Measurements from ENCODE around the gene ABCC9.
"Not testable (repeated sequence)": the region's sequence is repeated elsewhere in the genome, so short reads cannot be mapped to it uniquely, and the experiment has no call there.

ABCC9 gene

DNA sequence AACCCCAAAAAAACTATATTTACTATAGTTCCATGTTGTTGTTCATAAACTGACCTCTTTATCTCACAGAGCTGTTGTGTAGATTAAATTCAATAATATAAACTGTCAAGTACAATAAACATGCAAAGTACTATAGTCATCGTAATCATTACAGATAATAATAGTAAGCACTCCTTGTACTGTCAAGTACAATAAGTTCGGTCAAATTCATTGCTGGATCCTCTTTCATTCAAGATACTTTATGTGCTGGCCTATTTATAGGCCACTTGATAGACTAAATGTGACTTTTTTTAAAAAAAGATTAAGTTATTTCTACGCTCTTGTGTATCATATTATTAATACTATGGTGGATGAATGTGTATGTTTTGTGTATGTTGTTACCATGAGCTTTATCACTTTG lies 127.5 kb downstream of the ABCC9 start:
- DNase-seq = no peak

DNA sequence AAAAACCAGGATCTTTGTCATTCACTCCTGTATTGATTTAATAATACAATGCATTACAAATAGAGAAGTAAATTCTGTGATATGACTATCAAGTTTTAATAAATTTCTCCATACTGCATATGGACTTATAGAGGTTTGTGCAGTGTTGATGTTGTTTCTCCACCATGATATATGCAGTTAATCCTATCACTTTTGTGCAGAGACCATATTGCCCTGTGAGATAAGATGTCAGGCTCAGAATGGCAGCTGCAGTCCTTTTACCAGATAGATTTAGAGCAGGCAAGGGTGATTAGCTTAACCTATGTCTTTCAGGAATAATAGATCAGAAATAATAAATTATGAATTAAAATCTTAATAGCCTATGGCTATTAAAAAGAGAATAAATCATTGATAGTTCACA lies 128.1 kb downstream of the ABCC9 start:
- no peak for DNase-seq

- DNase-seq = not testable (repeated sequence)
Measured at GRCh38 chr12:21812340-21812739, 128.9 kb downstream of the ABCC9 start.

- DNase-seq = no peak
Measured at GRCh38 chr12:21809100-21809499, 132.1 kb downstream of the ABCC9 start.

GRCh38 chr12:21806255-21806654 lies 135.0 kb downstream of the ABCC9 start:
- no peak for DNase-seq

DNA sequence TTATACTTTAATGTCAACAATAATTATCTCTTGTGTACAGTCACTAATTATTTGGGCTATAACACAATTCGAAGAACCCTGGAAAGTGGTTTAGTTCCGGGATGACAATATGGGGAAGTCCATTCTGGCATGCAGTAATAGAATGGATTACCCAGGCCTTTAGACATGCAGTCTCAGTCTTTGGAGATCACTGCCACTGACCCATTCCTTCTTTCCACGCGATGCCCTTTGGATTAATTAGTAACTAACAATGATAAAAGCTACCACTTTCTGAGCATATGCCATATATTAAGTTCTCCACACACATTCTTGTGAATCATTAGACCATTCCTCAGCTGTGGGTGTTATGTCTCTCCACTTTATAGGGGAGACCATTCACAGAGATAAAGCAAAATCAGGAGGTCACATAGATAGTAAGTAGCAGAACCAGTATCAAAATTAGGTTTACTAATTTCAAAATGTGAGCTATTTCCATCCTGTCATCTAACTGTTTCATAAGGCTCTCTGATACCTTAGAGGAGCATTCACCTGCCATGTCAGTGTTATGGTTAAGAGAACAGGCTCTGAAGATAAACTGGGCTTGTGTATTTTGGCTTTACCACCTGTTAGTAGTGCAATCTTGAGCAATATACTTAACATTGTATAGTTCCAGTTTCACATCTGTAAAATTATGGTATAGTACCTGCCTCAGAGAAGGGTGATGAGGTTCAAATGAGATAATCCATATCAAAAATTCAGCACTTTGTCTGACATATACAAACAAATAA lies 139.5 kb downstream of the ABCC9 start:
- DNase-seq = no peak

DNA sequence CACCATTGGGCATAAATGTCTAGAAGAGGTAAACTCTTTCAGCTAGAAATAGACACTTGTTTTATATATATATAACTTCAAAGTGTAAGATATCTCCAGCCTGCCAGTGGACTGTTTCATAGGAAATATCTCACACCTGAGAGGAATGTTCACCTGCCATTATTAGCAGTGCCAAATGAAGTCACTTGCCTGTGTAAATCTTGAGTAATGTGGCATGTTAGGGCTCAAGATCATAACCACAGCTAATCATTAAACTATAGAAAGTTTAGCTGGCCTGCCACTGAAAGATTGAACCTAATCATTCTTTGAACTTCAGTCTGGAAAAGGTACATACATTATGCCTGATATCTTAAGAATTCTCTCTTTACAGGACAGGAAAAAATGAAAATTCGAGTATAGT lies 141.2 kb downstream of the ABCC9 start:
- no peak for DNase-seq

DNA sequence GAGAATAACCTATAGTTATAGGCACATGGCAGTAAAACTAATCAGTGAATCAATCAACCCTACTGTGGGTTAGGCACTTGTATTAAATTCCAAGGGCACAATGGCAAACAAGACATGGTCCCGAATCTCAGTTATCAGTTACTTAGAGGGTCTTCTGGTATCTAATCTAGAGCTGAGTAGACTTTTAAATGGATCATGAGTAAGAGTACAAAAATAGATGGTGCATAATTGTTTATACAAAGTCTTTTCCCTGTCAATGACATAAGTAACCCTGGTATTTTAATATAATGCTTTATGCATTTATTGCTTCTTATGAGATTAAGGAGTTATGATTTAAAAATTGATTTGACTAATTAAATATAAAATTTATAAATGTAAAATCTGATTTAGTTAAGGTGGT lies 143.7 kb downstream of the ABCC9 start:
- no peak for DNase-seq

- no peak for DNase-seq
Measured at GRCh38 chr12:21795648-21796328, 145.4 kb downstream of the ABCC9 start.

DNA sequence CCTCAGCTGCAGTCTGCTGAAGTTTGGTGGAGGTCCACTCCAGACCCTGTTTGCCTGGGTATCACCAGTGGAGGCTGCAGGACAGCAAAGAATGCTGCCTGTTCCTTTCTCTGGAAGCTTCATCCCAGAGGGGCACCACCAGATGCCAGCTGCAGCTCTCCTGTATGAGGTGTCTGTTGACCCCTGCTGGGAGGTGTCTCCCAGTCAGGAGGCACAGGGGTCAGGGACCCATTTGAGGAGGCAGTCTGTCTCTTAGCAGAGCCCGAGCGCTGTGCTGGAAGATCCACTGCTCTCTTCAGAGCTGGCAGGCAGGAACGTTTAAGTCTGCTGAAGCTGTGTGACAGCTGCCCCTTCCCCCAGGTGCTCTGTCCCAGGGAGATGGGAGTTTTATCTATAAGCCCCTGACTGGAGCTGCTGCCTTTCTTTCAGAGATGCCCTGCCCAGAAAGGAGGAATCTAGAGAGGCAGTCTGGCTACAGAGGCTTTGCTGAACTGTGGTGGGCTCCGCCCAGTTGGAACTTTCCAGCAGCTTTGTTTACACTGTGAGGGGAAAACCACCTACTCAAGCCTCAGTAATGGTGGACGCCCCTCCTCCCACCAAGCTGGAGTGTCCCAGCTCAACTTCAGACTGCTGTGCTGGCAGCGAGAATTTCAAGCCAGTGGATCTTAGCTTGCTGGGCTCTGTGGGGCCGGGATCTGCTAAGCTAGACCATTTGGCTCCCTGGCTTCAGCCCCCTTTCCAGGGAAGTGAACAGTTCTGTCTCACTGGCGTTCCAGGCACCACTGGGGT lies 146.2 kb downstream of the ABCC9 start:
- DNase-seq = not testable (repeated sequence)

DNA sequence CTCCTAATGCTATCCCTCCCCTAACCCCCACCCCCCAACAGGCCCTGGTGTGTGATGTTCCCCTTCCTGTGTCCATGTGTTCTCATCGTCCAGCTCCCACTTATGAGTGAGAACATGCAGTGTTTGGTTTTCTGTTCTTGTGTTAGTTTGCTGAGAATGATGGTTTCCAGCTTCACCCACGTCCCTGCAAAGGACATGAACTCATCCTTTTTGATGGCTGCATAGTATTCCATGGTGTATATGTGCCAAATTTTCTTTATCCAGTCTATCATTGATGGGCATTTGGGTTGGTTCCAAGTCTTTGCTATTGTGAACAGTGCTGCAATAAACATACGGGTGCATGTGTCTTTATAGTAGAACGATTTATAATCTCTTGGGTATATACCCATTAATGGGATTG lies 151.5 kb downstream of the ABCC9 start:
- not testable (repeated sequence) for DNase-seq

DNA sequence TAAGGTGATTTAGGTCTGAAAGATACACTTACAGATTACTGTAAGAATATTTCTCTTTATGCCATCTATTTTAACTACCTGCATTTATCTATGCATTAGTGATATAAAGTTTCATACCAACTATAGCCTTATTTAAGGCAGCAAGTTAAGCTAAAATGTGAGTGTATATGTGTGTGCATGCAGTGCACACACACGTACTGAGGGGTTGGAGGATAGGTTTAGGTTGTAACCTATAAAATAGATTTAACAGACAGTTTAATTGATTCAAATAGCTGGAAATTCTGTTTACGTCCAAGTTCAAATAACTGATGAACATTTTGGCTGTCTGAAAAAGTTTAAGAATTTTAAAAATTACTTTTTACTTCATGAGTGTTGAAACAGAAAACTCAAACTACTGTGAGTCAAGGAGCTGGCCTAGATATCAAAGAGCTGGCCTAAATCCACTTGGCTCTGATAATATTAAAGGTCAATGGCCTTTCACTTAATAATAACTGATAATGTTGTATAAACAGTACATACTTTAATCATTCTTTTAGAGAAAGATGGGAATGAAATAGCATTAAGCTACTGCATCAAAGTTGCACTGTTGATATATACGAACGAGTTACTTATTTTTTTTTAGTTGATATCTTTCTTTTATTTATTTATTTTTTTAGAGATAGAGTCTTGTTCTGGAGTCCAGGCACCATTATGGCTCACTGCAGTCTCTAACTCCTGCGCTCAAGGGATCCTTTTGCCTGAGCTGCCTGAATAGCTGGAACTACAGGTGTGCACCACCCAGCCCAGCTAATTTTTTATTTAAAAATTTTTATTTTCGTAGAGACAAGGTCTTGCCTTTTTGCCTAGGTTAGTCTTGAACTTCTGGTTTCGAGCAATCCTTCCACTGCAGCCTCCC lies 152.9 kb downstream of the ABCC9 start:
- DNase-seq = no peak

GRCh38 chr12:21786041-21786531 lies 155.1 kb downstream of the ABCC9 start:
- DNase-seq = no peak

GRCh38 chr12:21782723-21783122 lies 158.5 kb downstream of the ABCC9 start:
- DNase-seq = not testable (repeated sequence)

DNA sequence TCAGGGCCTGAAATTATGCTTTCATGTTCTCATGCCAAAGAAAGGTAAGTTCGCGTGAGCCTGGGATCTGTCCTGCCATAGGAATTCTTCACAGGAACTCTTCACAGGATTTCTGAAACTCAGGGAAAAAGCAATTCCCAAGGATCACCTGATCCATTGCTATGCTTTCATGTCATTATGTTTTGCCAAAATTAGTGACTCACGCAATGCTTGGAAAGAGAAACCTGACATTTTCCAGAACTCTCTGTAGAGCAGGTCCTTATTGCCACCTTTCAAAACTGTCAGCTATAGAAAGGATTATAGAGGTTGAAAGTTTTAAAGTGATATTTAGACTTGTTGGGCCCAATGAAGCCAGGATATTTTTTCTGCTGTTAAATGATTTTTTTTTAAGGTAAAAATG lies 160.4 kb downstream of the ABCC9 start:
- DNase-seq = no peak

DNA sequence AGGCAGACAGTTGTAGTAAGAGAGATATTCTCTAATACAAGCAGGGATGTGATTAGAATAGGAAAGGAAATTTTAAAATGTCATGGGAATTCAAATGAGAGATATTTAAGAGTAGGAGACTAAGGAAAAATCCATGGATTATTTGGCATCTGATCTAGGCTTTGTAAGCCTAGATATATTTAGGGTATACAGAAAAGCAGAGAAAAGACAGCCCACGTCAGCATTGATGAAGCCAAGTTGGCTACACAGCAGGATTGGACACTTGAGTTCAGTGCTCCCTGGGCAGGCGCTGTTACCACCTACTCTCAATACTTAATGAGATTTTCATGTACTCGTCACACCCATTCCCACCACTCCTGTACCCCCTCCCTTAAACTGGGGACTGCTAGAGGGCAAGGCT lies 165.1 kb downstream of the ABCC9 start:
- no peak for DNase-seq

DNA sequence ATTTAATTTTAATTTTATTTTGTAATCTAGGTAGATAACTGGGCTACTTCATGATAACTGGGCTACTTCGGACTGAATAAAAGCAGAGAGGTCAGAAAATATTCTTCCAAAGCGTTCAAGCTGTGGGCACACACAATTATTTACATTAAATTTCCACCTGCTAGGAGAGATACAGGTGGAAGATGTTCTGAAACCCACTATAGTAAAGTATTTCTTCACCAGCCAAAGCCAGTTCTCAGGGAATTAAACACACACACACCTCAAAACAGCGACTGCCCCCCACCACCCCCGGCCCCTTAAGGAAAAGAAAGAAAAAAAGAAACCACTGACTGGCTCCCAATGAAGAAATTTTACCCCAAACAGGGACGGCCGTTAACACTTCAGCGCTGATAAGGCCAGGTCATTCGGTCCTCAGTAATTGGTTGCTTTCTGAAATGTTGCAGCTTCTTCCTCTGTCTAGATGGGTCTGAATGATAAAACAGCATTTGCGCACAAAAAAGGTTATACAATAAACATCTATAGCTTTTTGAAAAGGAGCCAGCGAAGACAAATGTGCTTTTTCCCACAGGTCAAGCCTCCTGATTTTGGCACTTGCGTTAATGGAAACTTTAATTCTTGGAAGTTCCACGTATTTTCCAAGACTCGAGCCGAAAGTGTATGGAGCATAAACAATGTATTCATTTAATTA lies 165.9 kb downstream of the ABCC9 start:
- DNase-seq = no peak

DNA sequence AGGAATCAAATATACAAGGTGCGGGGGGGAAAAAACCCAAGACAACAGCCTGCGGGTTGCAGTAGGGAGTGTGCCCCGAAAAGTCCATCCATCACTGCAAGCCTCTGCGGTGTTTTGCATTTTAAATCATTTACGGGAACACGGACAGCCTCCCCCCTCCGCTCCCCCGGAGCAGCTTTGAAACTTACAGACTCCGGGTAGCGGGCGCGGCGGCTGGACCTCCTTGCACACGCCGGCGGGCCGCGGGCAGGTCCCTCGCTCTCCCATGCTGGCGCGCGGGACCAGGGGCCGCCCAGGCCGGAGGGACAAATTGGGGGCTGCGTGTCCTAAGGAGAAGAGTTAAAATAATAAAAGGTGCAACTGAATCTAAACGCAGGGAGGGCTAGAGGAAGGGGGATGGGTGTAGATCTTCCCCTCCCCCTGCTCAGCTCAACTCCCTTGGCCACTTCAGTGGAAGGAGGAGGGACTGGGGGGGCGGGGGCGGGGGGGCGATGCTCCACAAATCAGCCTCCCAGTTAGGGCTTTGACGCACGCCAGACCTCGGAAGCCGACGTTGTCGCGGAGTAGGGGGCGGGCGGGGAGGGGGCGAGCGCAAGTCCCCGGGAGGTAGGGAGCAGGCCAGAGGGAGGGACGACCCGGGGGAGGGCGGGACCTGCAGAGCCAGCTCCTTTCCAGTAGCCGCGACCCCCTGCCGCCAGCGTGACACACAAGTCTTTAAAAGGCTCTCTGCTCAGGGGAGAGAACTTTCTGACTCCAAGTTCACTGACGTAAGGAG lies 166.7 kb downstream of the ABCC9 start, which contains the start of gene KCNJ8:
Gene KCNJ8 (minus strand): TSS at position 349 of the 775 bp plus-strand sequence. CDS start 1,090 bp downstream, outside the sequence.
- DNase-seq = peak; percentile 45 to 47

DNA sequence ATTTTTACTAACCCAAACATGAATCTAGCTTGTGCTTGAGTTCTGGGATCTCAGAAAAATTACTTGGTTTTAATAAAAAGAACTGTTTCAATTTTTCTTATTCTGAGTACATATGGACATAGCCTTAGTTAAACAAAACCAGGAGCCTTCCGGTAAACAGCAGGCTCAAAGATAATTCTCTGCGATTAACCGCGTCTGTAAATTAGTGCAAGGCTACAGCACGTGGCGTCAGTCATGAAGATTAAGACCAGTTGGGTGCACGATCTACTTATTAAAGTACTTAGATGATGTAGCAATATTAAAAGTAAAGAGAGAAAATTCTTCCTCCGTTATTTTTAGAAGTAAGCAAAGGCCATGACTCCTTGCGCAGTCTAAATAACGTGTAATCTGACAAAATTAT lies 167.4 kb downstream of the ABCC9 start:
- no peak for DNase-seq

GRCh38 chr12:21773263-21773741 lies 167.9 kb downstream of the ABCC9 start:
- no peak for DNase-seq

DNA sequence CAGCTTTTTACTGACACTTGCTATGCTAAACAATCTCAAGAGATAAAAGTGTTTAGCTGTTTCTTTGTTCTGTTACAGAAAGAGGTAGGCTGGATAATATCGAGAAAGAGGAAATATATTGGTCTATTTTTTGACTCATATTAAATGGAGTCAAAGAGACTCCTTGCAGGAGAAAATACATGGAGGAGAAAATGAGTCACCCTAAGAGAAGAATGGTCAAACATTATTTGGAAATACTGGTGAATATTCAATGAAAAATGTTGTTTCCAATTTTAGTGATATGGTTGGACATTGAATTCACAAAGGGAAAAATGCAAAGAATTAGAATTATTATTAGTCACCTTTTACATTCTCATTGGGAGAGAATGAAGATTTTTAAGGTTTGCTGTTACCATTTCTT lies 169.9 kb downstream of the ABCC9 start:
- no peak for DNase-seq
